Measurements from ENCODE around the gene COL9A1.

Gene COL9A1

DNA sequence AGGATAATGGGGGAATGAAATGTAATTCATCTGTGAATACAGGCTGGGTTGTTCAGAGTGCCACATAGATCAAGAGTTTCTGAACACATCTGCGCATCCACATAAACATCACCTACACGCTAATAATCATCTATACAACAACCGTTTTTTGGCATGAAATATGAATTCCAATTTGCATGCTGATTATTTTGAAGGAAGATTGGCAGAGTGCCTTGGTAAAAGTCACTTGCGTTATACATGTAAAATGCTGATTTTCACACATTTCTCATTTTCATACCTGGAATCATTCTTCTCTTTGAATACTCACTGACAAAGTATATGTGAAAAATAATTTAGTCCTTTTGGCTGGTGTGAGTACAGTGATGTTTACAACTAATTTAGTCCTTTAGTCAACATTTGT lies 17.7 kb downstream of the COL9A1 start:
- no peak for DNase-seq

DNA sequence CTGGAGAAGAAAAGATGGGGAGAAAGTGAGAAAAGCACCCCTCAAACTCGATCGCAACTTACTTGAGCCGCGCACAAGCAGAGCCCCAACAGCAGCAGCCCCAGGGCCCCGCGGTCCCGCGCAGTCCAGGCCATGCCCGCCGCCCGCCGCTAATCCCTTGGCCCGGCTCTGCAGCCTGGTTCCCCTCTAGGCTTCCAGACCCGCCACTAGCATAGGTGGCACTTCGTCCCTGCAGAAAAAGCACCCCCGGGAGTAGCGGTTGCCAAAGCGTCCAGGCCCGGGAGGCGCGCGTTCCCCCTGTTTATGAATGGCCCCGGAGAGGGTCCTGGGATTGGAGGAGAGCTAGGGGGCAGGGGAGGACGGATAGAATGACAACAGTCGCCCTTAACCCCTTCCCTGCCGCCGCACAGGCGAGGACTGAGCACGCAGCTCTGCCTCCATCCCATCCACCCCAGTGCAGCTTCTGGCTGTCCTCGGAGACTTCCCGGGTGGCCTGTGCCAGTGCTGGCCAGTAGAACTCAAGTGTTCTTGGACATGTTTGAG lies 19.9 kb downstream of the COL9A1 start:
- no peak for DNase-seq

DNA sequence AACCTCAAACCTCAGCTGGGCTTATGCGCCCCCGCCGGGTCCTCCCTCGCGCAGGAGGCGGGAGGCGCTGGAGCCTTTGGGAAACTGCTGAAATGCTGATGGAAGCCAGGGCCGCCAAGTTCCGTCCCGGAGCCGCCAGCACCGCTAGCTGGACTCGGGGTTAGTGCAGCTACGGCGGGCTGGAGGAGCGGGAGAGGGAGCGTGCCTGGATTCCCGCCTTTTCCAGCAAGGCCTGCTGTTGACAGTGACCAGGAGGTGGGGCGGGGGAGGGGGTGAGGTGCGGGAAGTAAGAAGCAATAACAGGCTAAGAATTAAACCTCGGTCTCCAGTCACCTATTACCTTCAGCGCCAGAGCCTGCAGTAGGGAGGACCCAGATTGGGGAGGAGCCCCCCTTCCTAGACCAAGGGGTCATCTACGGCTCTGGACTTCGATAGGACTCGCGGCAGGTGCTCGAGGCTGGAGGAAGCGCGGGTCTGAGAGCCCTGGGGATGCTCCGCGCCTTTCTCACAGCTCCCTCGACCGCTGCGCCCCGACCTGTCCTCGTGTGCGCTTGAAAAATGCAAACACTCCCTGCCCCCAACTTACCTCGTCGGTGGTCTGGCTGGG lies 20.5 kb downstream of the COL9A1 start:
- no peak for DNase-seq

DNA sequence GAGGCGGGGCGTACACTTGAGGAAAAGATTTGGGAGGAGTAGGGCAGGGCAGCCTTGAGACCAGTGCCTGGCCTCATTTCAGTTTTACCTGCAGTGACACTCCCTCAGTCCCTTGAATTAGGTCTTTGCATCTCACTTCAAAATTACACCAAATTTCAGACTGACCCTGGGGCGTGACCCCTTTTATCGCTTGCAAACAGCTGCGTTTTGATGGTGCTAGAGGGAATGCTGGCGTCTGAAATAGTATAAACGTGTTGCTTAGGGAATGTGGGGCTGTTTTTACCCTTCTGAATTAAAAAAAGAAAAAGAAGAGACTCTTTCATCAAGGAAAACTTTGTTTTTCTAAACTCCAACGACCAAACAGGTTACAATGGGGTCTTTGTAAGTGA lies 21.0 kb downstream of the COL9A1 start:
- no peak for DNase-seq

DNA sequence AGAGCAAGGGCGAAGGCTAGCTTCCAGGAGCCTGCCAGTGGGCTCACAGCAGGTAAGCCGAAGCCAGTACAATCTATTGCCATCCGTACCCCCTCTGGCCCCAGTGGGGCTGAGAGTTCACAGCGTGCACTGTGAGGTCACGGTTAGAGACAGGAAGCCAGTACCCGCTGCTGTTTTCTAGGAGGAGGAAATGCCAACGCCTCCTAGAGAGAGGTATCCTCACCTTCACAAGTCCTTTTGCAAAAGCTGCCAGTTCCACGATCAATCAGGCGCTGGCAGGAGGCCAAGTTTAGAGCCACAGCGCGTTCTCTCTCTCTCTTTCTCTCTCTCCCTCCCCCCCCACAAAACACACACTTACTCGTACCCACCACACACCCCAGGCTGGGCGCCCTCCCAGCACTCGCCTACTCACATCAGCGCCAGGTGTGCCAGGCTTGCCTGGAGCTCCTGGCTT lies 22.5 kb downstream of the COL9A1 start:
- no peak for DNase-seq

DNA sequence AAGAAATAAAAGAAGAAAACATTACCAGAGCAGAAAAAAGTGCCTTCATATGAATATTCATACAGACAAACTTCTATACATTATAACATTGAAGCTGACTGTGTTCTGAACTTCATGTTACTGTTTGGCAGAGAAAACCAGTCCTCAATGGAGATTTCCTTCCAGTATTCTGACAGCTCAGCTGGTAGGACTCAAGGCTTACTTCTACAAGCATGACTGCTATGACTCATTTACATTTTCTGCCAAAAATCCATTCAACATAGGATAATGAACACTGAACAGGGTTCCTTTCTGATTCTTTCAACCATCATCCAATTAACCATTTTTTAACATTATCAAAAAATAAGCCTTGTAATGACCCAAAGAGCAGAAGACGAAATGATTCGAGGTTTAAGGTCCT lies 25.4 kb downstream of the COL9A1 start:
- DNase-seq: no peak

DNA sequence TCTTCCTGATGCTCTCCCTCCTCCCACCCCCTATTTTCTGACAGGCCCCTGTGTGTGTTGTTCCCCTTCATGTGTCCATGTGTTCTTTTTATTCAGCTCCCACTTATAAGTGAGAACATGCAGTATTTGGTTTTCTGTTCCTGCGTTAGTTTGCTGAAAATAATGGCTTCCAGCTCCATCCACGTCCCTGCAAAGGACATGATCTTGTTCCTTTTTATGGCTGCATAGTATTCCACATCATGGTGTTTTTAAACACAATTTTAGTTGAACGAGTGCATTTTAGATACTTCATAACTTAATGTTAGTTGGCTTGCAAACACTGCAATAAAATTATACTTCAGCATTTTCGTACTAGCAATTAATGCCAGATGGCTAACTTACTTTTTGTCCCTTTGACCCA lies 28.5 kb downstream of the COL9A1 start:
- DNase-seq: no peak

DNA sequence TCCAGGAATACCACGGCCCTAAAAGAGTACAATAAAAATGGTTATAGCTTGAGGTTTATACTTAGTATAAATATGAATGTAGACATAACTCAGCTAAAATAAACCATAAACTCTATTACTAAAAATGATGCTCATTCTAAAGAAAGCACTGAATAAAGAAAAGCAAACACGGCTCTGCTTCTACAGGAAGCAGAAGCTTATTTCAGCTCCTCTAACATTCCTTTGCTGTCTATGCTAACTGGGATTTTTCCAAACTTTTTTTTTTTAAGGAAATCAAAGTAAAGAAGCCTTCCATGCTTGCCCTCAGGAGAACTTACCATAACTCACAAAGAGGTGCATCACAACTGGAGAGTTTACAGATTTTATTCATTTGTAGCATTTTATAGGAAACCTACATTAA lies 30.8 kb downstream of the COL9A1 start:
- no peak for DNase-seq

DNA sequence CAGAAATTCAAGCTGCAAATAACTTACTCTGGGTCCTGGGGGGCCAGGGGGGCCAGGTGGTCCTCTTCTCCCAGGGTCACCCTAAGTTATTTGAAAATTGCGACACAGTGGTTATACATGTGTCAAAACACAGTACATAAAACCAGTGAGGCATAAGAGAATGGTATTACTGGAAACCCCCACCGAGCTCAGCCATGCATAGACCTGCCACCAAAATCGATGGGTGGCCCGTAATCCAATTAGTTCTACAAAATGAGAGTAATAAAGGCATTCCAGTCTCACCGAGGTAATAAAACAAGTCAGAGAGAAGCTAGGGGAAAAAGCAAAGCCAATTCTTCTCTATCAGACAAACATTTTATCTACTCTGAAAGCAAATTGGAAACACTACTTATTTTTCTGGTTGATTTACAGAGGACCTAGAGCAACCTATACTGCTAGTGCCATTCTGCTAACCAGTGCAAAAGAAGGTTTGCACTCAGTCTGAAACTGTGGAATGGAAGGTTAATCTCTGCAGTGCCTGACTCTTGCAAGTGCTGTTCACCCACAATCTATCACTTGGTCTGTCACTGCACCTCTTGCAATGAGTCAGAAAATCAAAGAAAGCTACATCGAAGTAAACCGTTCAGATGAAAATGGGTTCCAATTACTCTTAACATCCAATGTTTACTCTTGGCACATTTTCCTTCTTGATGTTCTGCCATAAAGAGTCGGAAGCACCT lies 32.4 kb downstream of the COL9A1 start:
- DNase-seq: no peak

DNA sequence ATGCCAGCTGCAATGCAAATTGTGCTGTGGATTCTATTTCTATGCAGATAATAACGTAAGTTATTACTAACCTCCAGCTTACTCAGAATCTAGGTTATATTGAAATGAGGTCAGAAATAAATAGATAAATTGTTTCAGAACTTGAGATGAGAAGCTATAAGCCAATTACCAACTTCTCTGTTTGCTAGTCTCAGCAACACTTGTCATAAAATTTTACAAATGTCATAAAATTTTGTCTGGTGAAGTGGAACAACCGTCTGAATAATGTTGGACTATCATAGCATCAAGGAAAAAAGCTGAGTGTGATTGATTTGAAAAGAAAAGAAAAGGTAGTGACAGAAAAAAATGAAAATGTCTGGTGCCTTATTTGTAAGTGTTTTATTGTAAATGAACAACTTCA lies 36.7 kb downstream of the COL9A1 start:
- no peak for DNase-seq

DNA sequence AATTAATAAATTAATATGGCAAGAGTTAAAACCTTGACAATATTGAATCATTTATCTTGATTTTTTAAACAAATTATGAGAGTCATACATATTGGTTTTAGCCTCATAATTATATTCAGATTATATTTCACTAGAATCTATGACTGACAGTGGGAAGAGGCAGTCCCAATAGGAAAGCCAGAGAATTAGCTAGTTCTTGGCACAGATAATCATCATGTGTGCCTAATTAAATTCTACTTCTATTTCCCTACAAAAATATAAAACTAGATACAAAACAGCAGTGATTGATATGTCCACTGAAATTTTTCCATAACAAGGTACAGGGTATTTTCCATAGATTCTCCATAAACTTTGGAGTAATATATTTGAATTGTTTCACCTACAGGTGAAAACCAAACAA lies 38.6 kb downstream of the COL9A1 start:
- DNase-seq: no peak

DNA sequence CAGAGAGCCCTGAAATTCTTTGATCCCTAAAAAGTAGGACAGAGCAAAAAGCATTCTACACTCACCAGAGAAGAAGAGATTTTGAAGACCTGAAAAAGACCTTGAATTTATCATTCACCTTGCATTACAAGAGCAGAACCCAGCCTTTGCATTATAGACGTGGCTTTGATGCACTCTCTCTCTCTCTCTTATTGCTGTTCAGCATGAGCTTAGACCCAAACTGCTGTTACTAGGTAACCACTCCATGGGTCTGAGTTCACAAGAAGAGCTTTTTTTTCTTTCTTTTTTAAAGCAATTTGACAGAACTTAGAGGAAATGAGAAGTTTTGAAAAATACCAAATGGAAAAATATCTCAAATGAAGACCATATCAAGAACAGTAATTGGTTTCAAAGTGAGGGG lies 44.4 kb downstream of the COL9A1 start:
- DNase-seq: no peak

DNA sequence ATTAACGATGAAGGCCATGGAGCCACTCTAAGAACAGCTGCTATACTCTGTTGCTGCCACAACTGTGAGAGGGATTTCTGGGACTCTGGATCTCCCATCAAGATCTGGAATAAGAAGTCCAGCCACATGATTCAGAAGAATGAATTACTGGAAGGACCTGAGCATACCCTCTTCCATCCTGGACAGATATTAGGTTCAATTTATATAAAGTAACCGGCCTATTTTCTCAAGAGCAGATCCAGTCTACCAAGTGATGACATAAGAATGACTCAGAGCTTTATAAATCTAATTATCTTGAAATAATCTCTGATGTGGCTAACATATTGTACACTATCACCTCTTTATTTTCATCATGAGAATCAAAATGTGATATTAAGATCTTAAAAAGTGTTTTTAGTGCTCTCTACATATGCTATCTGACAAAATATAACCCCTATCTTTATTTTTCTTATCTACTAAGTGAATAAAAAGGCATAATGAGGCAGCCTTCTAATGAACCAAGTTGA lies 45.1 kb downstream of the COL9A1 start:
- DNase-seq: no peak

DNA sequence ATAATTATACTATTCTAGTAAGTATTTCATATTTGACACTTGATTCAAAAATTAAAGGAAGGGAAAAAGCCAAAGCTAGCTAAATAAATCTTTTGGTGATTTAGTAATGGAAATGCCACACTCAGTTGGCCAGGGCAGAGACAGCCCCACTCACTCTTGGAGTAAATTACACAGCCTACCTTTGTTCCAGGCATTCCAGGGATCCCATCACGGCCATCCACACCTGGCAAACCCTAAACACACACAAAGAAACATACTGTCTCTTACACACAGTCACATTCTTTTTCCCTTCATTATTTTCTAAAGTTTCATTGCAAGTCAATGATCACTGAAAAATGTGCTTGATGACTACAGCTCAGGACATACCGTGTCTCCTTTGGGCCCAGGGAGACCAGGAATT lies 48.1 kb downstream of the COL9A1 start:
- no peak for DNase-seq

DNA sequence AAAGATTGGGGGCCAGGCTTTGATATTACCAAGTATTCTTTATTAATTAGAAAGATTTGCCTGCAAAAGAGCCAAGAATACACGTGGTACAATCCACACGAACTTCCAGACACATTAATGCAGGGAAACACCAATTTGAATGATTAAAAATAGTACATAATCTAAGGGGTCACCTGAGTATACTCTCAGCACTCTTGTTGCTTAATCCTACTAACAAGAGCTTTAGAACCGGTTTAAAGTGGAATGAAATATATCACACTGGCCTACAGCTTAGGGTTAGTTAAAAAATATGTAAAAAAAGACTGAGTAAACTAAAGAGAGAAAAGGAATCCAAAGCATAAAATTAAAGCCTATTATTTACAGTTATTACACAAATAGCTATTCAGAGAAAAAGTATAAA lies 49.0 kb downstream of the COL9A1 start:
- no peak for DNase-seq

DNA sequence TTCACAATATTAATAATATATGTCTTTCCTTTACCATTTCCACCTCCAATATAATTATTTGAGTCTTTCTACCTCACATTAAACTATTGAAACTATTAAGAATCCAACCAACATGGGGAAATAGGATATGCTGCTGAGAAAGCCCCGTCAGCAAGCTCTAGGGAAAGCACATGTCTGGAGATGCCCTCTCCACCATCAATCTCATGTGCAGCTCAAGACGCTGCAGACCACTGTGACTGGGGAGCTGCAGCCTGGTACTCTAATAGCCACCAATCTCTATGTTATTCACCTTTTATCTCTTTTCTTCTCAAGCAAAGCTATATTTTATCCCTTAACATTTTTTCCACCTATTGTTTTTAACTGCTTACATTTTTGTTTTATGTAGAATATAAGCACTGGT lies 50.3 kb downstream of the COL9A1 start:
- DNase-seq: no peak

DNA sequence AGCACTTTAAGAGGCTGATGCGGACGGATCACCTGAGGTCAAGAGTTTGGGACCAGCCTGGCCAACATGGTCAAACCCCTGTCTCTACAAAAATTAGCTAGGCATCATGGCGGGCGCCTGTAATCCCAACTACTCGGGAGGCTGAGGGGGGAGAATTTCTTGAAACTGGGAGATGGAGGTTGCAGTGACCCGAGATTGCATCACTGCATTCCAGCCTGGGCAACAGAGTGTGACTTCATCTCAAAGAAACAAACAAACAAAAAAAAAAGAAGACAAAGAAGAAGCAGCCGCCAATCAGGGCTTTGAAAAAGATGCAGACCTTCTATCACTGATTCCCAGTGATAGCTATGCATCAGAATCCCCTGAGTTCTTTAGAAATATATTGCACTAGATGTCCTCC lies 56.8 kb downstream of the COL9A1 start:
- DNase-seq: no peak

DNA sequence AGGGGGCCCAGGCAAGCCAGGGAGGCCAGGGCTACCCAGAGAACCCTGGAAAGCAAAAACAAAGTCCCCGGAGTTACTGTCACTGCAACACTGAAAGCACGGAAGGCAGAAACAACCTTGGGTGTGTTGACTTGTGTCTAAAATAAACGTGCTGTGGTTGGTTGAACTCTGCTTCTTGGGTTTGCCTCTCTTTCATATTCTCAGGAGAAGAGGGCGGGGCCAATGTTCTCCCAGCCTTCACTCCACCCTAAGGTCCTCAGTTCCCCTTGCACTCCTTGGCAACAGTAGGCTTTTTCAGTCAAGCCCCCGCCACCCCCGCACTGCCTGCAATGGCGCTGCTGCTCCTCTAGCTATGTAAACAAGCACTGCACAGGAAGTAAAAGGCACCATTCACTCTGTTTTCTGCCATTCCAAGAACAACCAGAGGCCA lies 60.9 kb downstream of the COL9A1 start:
- no peak for DNase-seq

DNA sequence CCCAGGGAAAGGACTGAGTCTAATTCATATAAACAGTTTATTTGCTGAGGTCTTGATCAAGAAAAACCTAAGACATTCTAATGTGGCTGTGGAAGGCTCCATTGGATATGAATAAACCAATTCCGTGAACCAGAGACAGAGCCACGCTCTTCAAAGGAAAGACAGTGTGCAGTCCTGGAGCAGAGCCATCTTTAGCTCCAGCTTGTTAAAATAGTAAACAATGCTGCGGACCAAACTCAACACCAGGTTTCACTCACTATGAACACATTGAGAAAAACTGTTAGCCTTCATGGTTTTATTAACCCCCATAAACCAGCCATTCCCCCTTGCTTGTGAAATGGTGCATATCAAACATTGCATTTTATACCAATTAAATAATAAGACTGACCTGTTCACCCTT lies 61.9 kb downstream of the COL9A1 start:
- DNase-seq: no peak

DNA sequence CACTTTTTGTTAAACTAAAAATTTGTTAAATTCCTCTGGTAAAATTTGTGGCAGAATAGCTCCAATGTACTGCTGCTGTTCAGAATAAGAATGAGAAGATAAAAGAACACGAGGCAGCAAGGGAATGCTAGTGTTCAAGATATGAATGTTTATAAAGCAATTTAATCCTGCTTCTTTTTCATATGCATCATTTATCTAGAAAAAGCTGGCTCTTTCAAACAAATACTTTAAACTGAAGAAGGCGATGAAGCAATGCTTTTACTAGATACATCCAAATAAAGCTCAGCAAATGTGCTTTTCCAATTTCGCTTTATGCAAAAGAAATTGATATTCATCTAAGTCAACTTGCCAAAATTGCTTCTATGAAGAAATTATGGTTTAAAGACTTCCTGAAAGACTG lies 66.5 kb downstream of the COL9A1 start:
- no peak for DNase-seq

DNA sequence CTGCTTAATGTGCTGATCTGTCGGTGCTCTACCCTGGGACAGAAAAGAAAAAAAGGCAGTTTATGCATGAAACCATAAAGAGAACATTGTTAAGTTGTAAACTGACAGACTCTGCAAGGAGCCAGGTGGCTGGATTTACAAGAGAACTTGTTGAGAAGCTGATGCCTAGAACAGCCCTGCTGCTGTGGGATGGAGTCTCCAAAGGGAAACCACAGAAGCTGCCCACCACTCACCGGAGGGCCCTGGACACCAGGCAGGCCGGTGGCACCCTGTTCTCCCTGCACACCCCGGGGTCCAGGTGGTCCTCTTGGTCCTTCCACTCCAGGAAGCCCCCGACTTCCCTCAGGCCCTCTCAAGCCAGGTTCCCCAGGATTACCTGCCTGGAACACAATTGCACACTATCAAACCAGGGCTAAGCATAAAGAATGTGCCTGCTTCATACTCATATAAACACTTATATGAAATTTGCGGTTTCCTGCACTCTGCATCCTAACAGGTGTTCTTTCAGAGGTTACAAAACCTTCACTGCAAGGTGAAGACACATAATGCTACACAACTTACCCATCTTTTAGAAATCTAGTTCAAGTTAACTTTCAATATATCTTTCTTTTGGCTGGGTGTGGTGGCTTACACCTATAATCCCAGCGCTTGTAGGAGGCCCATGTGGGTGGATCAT lies 68.2 kb downstream of the COL9A1 start:
- no peak for DNase-seq

DNA sequence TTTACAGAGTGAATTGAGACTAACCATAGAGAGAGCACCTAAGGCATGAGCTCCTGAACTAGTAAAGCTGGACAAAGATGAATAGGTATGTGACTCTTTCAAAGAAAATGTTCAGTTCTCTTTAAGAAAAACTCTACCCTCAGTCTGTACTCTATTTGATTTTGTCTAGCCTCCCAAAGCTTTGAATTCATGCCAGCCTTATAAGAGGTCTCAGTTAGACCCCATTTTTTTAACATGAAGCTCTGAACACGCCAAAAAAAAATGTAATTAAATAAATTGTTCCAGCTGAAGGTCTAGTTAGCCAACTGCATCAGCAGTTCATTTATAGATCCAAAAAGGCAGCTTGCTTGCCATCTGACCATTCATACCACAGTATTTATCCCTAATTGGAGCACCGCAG lies 71.6 kb downstream of the COL9A1 start:
- DNase-seq: no peak

DNA sequence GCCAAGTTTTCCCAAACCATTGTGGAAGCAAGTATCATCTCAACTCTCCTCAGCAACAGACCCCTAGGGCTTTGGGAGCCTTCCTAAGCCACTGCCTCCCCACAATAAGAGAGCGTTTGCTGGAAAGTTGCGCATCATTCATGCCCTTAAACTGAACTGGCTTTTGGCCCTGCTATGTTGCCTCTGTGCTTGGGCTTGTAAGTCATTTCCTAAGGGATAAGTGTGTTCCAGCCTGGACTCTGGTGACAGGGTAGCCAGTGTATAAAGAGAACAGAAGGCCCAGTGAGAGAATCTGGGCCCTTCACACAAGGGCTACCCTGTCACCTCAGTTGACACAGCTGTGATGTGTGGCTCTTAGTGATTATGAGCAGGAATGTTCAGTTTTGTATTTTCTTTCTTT lies 77.8 kb downstream of the COL9A1 start:
- no peak for DNase-seq

DNA sequence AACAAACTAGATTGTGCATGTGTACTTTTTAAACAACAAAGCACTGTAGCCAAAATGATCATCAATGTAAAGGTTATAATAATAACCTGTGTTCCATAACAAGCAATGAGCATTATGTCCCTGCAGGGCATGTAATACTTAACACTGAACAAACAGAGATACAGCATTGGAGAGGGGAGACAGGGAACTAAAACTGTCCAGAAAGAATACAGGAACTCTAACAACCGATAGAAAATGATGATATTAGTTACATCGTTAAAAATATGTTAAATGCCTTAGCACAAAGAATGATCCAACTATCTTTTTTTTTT lies 80.5 kb downstream of the COL9A1 start:
- no peak for DNase-seq
